ENCODE results near the gene SMG6. TPM values are rescaled to one million over a fixed set of nuclear protein-coding genes. Genes with fewer than 3 reads are reported as not detected.
"Not testable (repeated sequence)": the region's sequence is repeated elsewhere in the genome, so short reads cannot be mapped to it uniquely, and the experiment has no call there.

SMG6 gene
- total RNA-seq, 1 donor, result 42.7 TPM

DNA sequence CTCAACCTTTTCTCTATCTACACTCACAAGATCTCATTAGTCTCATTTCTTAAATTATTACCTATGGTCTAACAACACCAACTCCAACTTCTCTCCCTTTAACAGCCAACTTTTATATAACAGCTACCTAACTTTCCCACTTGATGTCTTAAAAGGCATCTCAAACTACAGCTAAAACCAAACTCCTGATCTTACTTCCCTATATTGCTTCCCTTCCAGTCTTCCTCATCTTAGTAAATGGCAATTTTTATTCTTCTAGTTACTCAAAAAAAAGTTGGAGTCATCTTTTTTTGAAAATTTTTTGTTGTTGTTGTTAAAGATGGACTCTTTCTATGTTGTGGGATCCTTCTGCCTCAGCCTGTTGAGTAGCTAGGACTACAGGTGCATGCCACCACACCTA lies 15.5 kb upstream of the SMG6 start:
- Histone ChIP-seq H2AFZ (ENCODE audit: low read length) (no peak overlapping the region), H3K4me3 (ENCODE audit: insufficient read depth, low read length) (no peak overlapping the region), H4K20me1 (ENCODE audit: insufficient read depth, low read length) (no peaks in the 10 kb centered on the region), H3K79me2 (ENCODE audit: insufficient read depth, low read length) (no peaks in the 10 kb centered on the region), H3K4me1 (ENCODE audit: insufficient read depth, low read length) (no peaks in the 10 kb centered on the region), H3K27ac (ENCODE audit: low read depth, low read length) (no peak overlapping the region), H3K9me3 (ENCODE audit: low read depth, low read length) (no peaks in the 10 kb centered on the region), H3K36me3 (ENCODE audit: insufficient read depth, low read length) (peaks cover 25% of the 10 kb centered on the region), H3K4me2 (ENCODE audit: insufficient read depth, low read length) (no peak overlapping the region), H3K27me3 (ENCODE audit: insufficient read depth, low read length) (no peaks in the 10 kb centered on the region)
- TF ChIP-seq, protein P1, sequence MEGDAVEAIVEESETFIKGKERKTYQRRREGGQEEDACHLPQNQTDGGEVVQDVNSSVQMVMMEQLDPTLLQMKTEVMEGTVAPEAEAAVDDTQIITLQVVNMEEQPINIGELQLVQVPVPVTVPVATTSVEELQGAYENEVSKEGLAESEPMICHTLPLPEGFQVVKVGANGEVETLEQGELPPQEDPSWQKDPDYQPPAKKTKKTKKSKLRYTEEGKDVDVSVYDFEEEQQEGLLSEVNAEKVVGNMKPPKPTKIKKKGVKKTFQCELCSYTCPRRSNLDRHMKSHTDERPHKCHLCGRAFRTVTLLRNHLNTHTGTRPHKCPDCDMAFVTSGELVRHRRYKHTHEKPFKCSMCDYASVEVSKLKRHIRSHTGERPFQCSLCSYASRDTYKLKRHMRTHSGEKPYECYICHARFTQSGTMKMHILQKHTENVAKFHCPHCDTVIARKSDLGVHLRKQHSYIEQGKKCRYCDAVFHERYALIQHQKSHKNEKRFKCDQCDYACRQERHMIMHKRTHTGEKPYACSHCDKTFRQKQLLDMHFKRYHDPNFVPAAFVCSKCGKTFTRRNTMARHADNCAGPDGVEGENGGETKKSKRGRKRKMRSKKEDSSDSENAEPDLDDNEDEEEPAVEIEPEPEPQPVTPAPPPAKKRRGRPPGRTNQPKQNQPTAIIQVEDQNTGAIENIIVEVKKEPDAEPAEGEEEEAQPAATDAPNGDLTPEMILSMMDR (IDR thresholded peaks at IDR 0.05; ENCODE audit: extremely low read depth, low read depth, low read length), result no peak
- DNase-seq (ENCODE audit: insufficient read length, low spot score, missing footprints), result no peak

DNA sequence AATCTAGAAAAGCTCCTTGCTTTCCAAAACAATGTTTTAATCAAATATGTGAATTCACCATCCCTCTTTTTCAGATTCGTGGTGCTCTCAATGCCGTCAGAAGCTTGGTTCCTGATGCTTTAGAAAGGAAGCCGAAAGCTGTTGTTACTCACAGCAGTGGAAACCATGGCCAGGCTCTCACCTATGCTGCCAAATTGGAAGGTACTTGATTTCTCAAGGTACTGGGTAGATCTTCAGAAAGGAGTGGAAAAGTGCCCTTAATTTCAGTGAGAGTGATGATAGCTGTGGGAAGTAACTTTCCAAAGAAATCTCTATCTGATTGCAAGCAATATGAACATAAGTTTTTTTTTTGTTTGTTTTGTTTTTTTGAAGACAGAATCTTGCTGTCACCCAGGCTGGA lies 14.2 kb upstream of the SMG6 start:
- Histone ChIP-seq H3K79me2 (ENCODE audit: insufficient read depth, low read length) (no peaks in the 10 kb centered on the region), H3K4me1 (ENCODE audit: insufficient read depth, low read length) (no peaks in the 10 kb centered on the region), H3K27ac (ENCODE audit: low read depth, low read length) (no peak overlapping the region), H3K4me2 (ENCODE audit: insufficient read depth, low read length) (no peak overlapping the region), H3K9me3 (ENCODE audit: low read depth, low read length) (no peaks in the 10 kb centered on the region), H3K36me3 (ENCODE audit: insufficient read depth, low read length) (peaks cover 13% of the 10 kb centered on the region), H2AFZ (ENCODE audit: low read length) (no peak overlapping the region), H4K20me1 (ENCODE audit: insufficient read depth, low read length) (no peaks in the 10 kb centered on the region), H3K27me3 (ENCODE audit: insufficient read depth, low read length) (no peaks in the 10 kb centered on the region), H3K4me3 (ENCODE audit: insufficient read depth, low read length) (no peak overlapping the region)
- TF ChIP-seq, protein P1 (IDR thresholded peaks at IDR 0.05; ENCODE audit: extremely low read depth, low read depth, low read length), result no peak
- no peak for DNase-seq (ENCODE audit: insufficient read length, low spot score, missing footprints)

DNA sequence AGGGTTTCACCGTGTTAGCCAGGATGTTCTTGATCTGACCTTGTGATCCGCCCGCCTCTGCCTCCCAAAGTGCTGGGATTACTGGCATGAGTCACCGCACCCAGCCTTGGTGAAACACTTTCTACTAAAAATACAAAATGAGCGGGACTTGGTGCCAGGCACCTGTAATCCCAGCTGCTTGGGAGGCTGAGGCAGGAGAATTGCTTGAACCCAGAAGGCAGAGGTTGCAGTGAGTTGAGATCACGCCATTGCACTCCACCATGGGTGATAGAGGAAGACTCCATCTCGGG lies 13.3 kb upstream of the SMG6 start:
- not testable (repeated sequence) for H3K4me3 ChIP-seq (ENCODE audit: insufficient read depth, low read length); H3K79me2 ChIP-seq (ENCODE audit: insufficient read depth, low read length); H3K4me2 ChIP-seq (ENCODE audit: insufficient read depth, low read length); H3K36me3 ChIP-seq (ENCODE audit: insufficient read depth, low read length); H3K9me3 ChIP-seq (ENCODE audit: low read depth, low read length); H3K27ac ChIP-seq (ENCODE audit: low read depth, low read length); H2AFZ ChIP-seq (ENCODE audit: low read length); H4K20me1 ChIP-seq (ENCODE audit: insufficient read depth, low read length); H3K4me1 ChIP-seq (ENCODE audit: insufficient read depth, low read length); H3K27me3 ChIP-seq (ENCODE audit: insufficient read depth, low read length); DNase-seq (ENCODE audit: insufficient read length, low spot score, missing footprints)

DNA sequence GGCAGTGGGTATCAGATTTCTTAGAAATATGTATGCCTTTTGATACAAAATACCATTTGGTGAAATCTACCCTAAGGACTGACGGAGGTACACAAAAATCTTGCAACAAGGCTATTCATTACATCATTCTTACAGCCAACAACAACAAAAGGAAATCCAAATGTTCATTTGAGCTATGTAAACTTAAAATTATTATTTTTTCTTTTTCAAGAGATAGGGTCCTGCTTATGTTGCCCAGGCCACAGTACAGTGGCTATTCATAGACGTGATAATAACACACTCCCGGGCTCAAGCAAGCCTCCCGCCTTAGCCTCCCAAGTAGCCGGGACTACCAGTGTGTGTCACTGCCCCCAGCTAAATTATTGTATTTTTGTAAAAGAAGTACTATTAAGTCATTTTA lies 9.2 kb upstream of the SMG6 start:
- Histone ChIP-seq H3K27me3 (ENCODE audit: insufficient read depth, low read length) (no peaks in the 10 kb centered on the region), H2AFZ (ENCODE audit: low read length) (no peak overlapping the region), H3K4me2 (ENCODE audit: insufficient read depth, low read length) (no peak overlapping the region), H3K27ac (ENCODE audit: low read depth, low read length) (no peak overlapping the region), H3K79me2 (ENCODE audit: insufficient read depth, low read length) (peaks cover 9% of the 10 kb centered on the region), H4K20me1 (ENCODE audit: insufficient read depth, low read length) (no peaks in the 10 kb centered on the region), H3K36me3 (ENCODE audit: insufficient read depth, low read length) (no peaks in the 10 kb centered on the region), H3K4me1 (ENCODE audit: insufficient read depth, low read length) (peaks cover 3% of the 10 kb centered on the region), H3K4me3 (ENCODE audit: insufficient read depth, low read length) (no peak overlapping the region), H3K9me3 (ENCODE audit: low read depth, low read length) (no peaks in the 10 kb centered on the region)
- TF ChIP-seq, protein P1 (IDR thresholded peaks at IDR 0.05; ENCODE audit: extremely low read depth, low read depth, low read length), result no peak
- DNase-seq (ENCODE audit: insufficient read length, low spot score, missing footprints), result no peak

All from osteoblast (primary cell).